GM19455 (cell line): ENCODE results near the gene RTBDN.
"Not testable (repeated sequence)": the region's sequence is repeated elsewhere in the genome, so short reads cannot be mapped to it uniquely, and the experiment has no call there.

ENCODE experiments used
- ATAC-seq: cut with Tn5 transposase; IDR thresholded peaks from one replicate; pipeline ENCODE4 v1.9.1; 2021; ENCODE audit not compliant: unreplicated experiment

Gene RTBDN

GRCh38 chr19:12825254-12826131, 8.9 kb downstream of the RTBDN start:
- no peak for ATAC-seq

DNA sequence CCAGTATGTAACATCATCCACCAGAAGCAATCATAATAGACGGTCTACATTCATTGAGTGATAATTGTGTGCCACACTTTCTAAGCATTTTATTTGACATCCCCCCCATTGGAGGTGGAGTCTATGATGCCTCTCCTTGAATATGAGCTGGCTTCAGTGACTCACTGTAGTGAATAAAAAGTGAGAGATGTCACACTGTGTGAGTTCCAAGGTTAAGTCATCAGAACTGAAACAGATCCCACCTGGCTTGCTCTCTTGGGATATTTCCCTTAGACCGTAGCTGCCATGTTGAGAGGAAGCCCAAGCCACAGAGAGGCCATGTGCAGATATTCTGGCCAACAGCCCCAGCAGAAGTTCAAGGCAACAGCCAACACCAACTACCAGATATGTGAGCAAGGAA, 12.6 kb downstream of the RTBDN start:
- ATAC-seq: no peak

- ATAC-seq: not testable (repeated sequence)
Observed at GRCh38 chr19:12817810-12818209, 16.6 kb downstream of the RTBDN start.

GRCh38 chr19:12817188-12817587, 17.2 kb downstream of the RTBDN start:
- ATAC-seq: not testable (repeated sequence)

DNA sequence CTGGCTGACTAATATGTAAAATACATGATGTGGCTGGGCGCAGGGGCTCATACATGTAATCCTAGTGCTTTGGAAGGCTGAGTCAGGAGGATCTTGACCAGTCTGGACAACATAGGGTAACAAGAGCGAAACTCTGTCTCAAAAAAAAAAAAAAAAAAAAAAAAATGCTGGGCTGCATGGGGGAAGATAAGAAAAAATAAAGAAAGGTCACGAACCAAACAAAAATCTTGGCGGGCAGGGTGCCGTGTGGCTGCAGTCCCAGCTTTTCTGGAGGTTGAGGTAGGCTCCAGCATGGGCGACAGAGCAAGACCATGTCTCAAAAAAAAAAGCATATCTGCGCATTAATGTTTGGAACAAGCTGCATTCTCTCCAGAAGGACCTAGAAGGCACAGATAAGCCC, 19.3 kb downstream of the RTBDN start:
- ATAC-seq: no peak

DNA sequence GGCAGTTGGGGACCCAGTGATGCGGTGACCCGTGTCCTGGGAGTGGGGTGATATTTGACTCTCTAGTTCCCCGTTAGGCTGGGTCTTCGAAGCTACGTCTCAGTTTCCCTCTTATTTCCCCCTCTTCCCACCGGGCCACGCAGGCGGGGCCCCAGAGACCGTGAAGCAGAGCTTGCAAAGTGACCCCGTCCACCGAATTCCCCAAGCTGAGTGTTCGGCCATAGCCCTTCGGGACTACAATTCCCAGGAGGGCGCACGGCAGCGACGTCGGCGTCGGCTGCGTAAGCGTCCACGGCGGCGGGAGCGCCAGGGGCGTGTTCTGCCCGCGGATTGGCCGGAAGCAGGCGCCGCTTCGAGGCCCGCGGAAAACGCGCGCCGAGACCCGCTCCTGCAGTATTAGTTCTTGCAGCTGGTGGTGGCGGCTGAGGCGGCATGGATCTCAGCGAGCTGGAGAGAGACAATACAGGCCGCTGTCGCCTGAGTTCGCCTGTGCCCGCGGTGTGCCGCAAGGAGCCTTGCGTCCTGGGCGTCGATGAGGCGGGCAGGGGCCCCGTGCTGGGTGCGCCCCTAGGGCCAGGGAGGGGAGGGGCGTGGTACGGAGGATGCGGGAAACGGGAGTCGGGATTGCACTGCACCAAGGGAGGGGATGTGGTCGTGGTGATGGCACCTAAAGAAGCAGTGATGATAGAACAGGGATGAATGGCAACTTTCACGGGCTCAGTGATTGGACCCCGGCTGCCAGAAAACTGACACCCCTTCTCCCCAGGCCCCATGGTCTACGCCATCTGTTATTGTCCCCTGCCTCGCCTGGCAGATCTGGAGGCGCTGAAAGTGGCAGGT, 27.9 kb downstream of the RTBDN start, which contains the start of gene RNASEH2A:
Gene RNASEH2A, plus strand, starts transcription at position 343 of the 840 bp plus-strand sequence. Its CDS starts 90 bp downstream, at position 433.
- ATAC-seq: no peak

GRCh38 chr19:12804051-12804450, 30.3 kb downstream of the RTBDN start:
- ATAC-seq: no peak

DNA sequence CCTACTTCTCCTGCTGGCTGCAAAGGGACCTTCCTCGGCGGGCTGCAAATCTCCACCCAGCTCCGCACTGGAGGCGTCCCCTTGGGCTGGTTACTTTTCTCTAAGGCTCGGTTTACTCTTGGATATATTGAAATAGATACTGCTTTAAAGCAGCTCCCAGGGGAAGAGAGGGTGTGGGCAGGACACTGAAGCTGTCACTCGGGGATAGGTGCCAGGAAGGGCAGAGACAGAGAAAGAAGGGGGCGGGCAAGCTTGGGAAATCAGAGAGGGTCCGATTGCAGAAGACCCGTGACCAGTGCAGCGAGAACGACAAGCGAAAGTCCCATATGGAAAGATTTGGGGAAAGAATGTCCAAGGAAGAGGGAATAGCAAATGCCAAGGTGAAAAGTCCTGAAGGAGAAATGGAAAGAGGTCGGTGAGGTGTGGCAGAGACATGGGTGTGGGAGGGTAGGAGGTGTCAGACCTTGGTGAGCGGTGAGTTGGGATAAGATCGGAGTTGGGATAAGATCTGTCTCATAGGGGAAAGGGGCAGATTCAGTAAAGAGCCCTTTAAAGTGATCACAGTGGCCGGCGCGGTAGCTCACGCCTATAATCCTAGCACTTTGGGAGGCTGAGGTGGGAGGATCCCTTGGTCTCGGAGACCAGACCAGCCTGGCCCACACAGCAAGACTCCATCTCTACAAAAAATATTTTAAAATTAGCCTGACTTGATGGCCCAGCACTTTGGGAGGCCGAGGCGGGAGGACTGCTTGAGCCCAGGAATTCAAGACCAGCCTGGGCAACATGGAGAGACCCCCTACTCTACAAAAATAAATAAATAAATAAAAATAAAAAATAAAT, 31.9 kb downstream of the RTBDN start:
- no peak for ATAC-seq

DNA sequence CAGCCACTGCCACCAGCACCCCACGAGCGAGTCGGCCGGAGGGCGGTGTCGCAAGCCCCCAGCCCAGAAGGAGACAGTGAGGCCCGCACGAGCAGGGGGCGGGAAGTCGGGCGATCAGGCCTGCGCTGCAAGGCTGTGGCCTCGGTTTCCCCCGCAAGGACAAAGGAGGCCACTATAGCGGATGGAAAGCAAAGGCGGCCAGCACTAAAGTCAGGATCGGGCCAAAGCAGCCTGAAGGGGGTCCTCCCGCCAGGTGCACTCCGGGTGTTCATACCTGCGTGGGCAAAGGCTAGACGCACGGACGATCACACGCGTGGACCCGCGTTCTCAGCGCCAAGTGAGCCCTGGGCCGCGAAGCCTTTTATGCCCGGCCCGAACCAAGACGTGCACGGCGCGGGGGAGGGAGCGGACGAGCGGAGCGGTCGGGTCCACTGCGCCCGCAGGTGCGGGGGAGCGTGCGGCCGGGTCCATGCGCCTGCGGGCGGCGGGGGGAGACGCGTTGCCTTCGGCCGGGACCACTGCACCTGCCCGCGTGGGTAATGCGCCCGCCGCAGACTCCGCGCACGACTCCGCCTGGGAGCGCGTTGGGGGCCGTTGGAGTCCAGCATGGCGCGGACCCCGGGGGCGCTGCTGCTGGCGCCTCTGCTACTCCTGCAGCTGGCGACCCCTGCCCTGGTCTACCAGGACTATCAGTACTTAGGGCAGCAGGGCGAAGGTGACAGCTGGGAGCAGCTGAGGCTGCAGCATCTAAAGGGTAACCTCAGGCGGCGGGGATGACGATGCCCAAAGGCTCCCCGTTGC, 32.7 kb downstream of the RTBDN start, which contains the start of the genes PRDX2 and THSD8:
Gene PRDX2, minus strand, starts transcription at position 335 of the 801 bp plus-strand sequence. CDS start 539 bp downstream, outside the sequence.
Gene THSD8, plus strand, starts transcription at position 604 of the 801 bp plus-strand sequence. Its CDS starts 3 bp downstream, at position 607.
- ATAC-seq: no peak

DNA sequence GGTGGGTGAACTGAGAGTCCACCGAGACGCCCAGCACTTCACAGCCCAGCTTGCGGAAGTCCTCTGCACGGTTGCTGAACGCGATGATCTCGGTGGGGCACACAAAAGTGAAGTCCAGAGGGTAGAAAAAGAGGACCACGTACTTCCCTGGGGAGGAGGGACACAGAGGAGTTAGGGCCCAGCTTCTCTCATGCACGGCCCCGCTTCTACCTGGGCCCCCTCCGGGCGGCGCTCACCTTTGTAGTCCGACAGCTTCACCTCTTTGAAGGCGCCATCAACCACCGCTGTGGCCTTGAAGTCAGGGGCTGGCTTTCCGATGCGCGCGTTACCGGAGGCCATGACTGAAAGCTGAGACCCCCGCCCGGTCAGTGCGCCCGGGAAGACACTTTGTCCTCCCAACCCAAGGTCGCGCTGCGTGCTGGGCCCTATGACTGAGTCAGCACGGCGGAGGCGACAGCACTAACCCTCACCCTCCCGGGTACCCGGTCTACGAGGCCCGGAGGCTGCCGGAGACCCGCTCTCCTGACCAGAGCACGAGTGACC, 33.4 kb downstream of the RTBDN start:
- ATAC-seq: no peak

GRCh38 chr19:12800466-12800770, 34.0 kb downstream of the RTBDN start:
- no peak for ATAC-seq

- no peak for ATAC-seq
Observed at GRCh38 chr19:12799742-12800465, 34.5 kb downstream of the RTBDN start.

DNA sequence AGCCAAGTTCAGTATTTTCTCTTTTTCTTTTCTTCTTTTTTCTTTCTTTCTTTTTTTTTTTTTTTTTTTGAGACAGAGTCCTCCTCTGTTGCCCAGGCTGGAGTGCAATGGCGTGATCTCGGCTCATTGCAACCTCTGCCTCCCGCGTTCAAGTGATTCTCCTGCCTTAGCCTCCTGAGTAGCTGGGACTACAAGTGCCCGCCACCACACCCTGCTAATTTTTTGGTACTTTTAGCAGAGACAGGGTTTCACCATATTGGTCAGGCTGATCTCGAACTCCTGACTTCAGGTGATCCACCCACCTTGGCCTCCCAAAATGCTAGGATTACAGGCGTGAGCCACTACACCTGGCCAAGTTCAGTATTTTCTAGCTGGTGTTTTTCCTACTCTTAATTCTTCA, 36.8 kb downstream of the RTBDN start:
- ATAC-seq: not testable (repeated sequence)

- no peak for ATAC-seq
Observed at GRCh38 chr19:12797141-12797587, 37.2 kb downstream of the RTBDN start.

DNA sequence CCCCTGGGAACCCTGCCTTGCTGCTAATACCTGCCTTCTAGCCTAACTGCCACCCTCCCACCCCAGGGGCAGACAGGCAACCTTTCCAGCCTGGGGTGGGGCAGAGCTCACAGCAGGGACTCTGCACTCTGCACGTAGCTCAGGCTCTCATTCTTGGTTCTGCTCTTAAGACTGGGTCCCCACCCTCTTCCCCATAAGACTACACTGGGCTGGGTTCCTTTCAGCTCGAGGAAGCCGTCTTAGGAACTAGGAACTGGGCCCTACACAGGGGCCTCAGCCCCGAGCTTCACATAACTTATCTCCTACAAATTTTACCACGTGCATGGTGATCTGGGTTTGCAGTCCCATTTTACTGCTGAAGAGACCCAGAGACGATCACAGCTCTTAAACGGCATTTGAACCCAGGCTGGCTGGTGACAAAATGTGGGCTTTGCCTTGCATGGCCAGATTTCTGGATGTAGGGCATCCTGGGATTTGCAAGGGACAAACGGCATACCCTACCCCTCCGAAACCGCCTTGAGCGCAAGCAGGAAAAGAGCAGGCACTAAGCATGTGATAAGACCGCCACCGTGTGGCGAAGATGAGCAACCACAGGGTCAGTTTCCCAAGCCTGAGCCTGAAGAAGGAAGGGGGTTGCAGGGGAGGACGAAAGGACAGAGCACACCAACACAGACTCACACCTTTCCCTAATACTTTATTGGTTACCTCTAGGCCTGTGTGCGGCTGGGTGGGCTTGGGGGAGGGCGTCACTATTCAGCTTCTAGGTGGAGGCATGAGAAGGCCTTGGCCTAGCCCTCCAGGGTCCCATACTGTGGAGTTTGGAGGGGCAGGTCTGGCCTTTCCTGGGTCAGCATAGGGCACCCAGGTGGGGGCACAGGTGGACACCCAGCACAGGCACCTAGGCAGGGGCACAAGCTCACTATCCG, 38.0 kb downstream of the RTBDN start:
- ATAC-seq: no peak

GRCh38 chr19:12794971-12795381, 39.4 kb downstream of the RTBDN start:
- no peak for ATAC-seq

DNA sequence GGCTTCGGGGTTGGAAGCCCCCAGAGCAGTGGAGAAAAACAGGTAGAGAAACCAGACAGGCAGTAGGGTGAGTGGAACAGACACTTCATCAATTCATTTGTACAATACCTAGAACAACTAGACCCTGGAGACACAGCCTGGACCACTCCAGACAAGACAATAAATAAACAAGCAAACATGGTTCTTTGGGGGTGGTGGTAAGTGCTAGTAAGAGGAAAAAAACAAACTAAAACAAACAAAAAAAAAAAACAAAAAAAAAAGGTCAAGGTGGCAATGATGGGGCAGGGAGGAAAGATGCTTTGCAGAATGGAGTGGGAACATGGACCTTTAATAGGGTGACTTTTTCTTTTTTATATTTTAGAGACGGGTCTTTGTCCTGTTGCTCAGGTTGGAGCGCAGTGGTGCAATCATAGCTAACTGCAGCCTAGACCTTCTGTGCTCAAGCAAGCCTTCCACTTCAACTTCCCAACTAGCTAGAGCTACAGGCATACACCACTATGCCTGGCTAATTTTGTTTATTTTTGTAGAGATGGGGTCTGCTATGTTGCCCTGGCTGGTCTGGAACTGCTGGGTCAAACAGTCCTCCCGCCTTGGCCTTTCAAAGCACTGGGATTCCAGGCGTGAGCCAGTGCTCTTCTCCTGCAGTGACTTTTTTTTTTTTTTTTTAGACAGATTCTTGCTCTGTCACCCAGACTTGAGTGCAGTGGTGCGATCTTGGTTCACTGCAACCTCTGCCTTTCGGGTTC, 40.0 kb downstream of the RTBDN start:
- ATAC-seq: no peak
